RWPE2 (cell line): ENCODE measurements around the gene PRTFDC1.
"Not testable (repeated sequence)": the region's sequence is repeated elsewhere in the genome, so short reads cannot be mapped to it uniquely, and the experiment has no call there.

Experiments
- ATAC-seq: fragments of 200-7000 bp; cut with Tn5 transposase; 3 replicates; pipeline ENCODE4 v1.9.1; 2021; ENCODE audit warnings: low read depth
- DNase-seq: peaks from one replicate; pipeline ENCODE4 v3.0.0-alpha.2; 2020; ENCODE audit warnings: low spot score
- H3K27ac ChIP-seq: fragments of 450-650 bp; 2 replicates; pipeline ENCODE4 v1.5.1; 2017; ENCODE audit warnings: mild to moderate bottlenecking; ENCODE audit not compliant: poor library complexity, severe bottlenecking
- H3K27me3 ChIP-seq: fragments of 250-450 bp; sonication (Bioruptor Pico); 2 replicates; pipeline ENCODE4 v1.5.1; 2021; ENCODE audit warnings: mild to moderate bottlenecking, moderate library complexity; ENCODE audit not compliant: insufficient read depth, poor library complexity, severe bottlenecking
- H3K36me3 ChIP-seq: fragments of 250-450 bp; sonication (Bioruptor Pico); 2 replicates; pipeline ENCODE4 v1.5.1; 2020; ENCODE audit warnings: low read depth, mild to moderate bottlenecking, moderate library complexity
- H3K4me1 ChIP-seq: fragments of 250-450 bp; sonication (Bioruptor Pico); 2 replicates; pipeline ENCODE4 v1.5.1; 2021; ENCODE audit warnings: mild to moderate bottlenecking, moderate library complexity; ENCODE audit not compliant: insufficient read depth, poor library complexity, severe bottlenecking
- H3K4me3 ChIP-seq: fragments of 250-450 bp; sonication (Bioruptor Pico); 2 replicates; pipeline ENCODE4 v1.5.1; 2021; ENCODE audit warnings: mild to moderate bottlenecking, moderate library complexity; ENCODE audit not compliant: severe bottlenecking
- H3K9me3 ChIP-seq: fragments of 250-450 bp; sonication (Bioruptor Pico); 2 replicates; pipeline ENCODE4 v1.5.1; 2021; ENCODE audit warnings: mild to moderate bottlenecking, moderate library complexity; ENCODE audit not compliant: severe bottlenecking
- TF ChIP-seq, protein P1 (sequence below): fragments of 450-650 bp; IDR thresholded peaks from one replicate; pipeline ENCODE4 v1.5.1; 2017; ENCODE audit warnings: mild to moderate bottlenecking, moderate library complexity; ENCODE audit not compliant: poor library complexity, severe bottlenecking

Gene PRTFDC1

GRCh38 chr10:24840784-24841183 lies 111.6 kb downstream of the PRTFDC1 start:
- ATAC-seq (no peak), DNase-seq (no peak)
- no peak overlapping the region for H3K4me3 ChIP-seq
- no peaks in the 10 kb centered on the region for H3K4me1 ChIP-seq
- no peaks in the 10 kb centered on the region for H3K36me3 ChIP-seq
- H3K9me3 ChIP-seq: no peaks in the 10 kb centered on the region
- no peak overlapping the region for H3K27ac ChIP-seq
- TF ChIP-seq, protein P1, sequence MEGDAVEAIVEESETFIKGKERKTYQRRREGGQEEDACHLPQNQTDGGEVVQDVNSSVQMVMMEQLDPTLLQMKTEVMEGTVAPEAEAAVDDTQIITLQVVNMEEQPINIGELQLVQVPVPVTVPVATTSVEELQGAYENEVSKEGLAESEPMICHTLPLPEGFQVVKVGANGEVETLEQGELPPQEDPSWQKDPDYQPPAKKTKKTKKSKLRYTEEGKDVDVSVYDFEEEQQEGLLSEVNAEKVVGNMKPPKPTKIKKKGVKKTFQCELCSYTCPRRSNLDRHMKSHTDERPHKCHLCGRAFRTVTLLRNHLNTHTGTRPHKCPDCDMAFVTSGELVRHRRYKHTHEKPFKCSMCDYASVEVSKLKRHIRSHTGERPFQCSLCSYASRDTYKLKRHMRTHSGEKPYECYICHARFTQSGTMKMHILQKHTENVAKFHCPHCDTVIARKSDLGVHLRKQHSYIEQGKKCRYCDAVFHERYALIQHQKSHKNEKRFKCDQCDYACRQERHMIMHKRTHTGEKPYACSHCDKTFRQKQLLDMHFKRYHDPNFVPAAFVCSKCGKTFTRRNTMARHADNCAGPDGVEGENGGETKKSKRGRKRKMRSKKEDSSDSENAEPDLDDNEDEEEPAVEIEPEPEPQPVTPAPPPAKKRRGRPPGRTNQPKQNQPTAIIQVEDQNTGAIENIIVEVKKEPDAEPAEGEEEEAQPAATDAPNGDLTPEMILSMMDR: no peak
- H3K27me3 ChIP-seq: no peaks in the 10 kb centered on the region

- not testable (repeated sequence) for H3K4me1 ChIP-seq, H3K4me3 ChIP-seq, DNase-seq, H3K36me3 ChIP-seq, H3K9me3 ChIP-seq, H3K27me3 ChIP-seq, ATAC-seq, H3K27ac ChIP-seq
These were observed 114.6 kb downstream of the PRTFDC1 start for GRCh38 chr10:24837781-24838180.

- ATAC-seq (no peak), DNase-seq (no peak)
- Histone ChIP-seq H3K36me3 (no peaks in the 10 kb centered on the region), H3K27ac (no peak overlapping the region), H3K4me1 (no peaks in the 10 kb centered on the region), H3K9me3 (no peaks in the 10 kb centered on the region), H3K27me3 (no peaks in the 10 kb centered on the region), H3K4me3 (no peak overlapping the region)
- TF ChIP-seq, protein P1: no peak
These were observed 117.5 kb downstream of the PRTFDC1 start for GRCh38 chr10:24834869-24835268.

- no peak overlapping the region for H3K4me3 ChIP-seq
- no peaks in the 10 kb centered on the region for H3K9me3 ChIP-seq
- H3K4me1 ChIP-seq: peaks cover 31% of the 10 kb centered on the region
- peak; percentile 69 for ATAC-seq
- no peak for DNase-seq
- H3K36me3 ChIP-seq: no peaks in the 10 kb centered on the region
- H3K27ac ChIP-seq: peak overlapping the region; percentile 73
- no peaks in the 10 kb centered on the region for H3K27me3 ChIP-seq
- TF ChIP-seq, protein P1: no peak
These were observed 126.4 kb downstream of the PRTFDC1 start for GRCh38 chr10:24826009-24826408.

DNA sequence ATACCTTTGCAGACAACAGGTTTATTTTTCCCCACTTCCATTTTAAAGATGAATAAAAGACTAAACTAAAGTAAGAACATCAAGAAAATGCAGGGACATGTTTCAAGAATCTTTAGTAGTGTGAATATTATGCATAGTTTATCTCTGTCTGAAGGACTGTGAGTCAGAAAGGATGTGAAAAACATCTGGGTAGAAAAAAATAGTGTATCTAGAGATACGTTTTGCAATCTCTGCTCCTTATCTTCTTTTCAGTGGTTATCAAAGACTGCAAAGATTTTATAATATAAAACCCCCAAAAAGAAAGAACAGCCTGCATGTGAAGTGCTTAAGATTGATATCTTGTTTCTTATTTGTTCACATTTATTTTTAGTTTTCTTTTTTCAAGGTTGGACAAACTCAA lies 126.9 kb downstream of the PRTFDC1 start:
- no peaks in the 10 kb centered on the region for H3K36me3 ChIP-seq
- H3K9me3 ChIP-seq: no peaks in the 10 kb centered on the region
- H3K4me3 ChIP-seq: no peak overlapping the region
- TF ChIP-seq, protein P1: no peak
- ATAC-seq: peak; percentile 28; the same call in 1 of the 3 replicates
- H3K27me3 ChIP-seq: no peaks in the 10 kb centered on the region
- peaks cover 35% of the 10 kb centered on the region for H3K4me1 ChIP-seq
- peak overlapping the region; percentile 73 for H3K27ac ChIP-seq
- no peak for DNase-seq
